LNCaP clone FGC (cell line): ENCODE data around the gene CCND2.

ENCODE experiments used
- DNase-seq: peaks from one replicate; pipeline ENCODE4 v3.0.0-alpha.2; 2011; ENCODE audit warnings: low read depth
- H3K4me3 ChIP-seq: 2 replicates; pipeline ENCODE4 v1.5.1; 2011; ENCODE audit warnings: mild to moderate bottlenecking, low read depth, low read length, control low read depth
- CTCF ChIP-seq: IDR thresholded peaks from 2 replicates; pipeline ENCODE4 v1.5.1; 2012; ENCODE audit warnings: mild to moderate bottlenecking; ENCODE audit not compliant: control insufficient read depth, insufficient read depth; ENCODE audit errors: extremely low read depth

The CCND2 gene

DNA sequence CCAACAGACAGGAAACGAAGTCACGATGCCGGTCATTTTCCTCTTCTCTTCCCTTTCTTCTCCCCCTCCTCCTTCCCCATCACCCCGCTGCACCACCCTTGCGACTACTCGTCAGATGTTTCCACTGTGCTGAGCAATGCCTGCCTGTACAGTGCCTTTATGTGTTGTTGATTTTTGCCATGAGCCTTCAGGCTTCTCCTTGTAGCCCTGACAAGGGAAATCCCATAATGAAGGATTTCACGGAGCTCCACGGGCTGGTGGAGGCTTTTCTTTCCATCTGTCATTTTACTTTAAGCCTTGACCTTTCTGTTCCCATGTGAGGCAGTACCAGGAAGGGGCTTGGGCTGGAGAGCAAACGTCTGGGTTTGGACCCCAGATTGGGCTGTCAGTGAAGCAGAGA, 28.7 kb upstream of the CCND2 start:
- no peak overlapping the region for H3K4me3 ChIP-seq
- no peak for DNase-seq
- TF ChIP-seq CTCF, result no peak

GRCh38 chr12:4245446-4245845, 28.1 kb upstream of the CCND2 start:
- DNase-seq, result no peak
- no peak for TF ChIP-seq CTCF
- H3K4me3 ChIP-seq, result no peak overlapping the region

DNA sequence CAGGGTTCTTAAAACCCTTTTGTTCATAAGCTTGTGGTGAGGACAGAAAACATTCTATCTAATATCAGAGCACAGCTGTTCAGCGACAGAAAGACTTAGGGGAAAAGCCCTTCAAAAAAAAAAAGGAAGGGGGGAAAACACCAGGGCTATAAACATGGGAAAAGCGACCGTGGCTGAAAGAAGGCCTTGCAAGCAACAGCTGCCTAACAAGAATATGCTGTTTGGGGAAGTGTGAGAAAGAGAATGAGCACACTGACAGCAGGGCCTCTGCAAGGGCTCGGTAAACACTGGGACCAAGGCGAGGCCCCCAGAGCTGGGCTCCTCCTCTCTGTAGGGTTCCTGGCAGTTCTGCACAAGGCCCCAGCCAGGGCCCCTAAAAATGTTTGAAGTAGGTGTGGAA, 27.4 kb upstream of the CCND2 start:
- no peak overlapping the region for H3K4me3 ChIP-seq
- DNase-seq, result no peak
- TF ChIP-seq CTCF, result no peak

- no peak for DNase-seq
- H3K4me3 ChIP-seq, result no peak overlapping the region
- TF ChIP-seq CTCF, result no peak
These were observed 22.9 kb upstream of the CCND2 start for GRCh38 chr12:4250691-4251090.

GRCh38 chr12:4251216-4251891, 22.2 kb upstream of the CCND2 start:
- no peak overlapping the region for H3K4me3 ChIP-seq
- TF ChIP-seq CTCF, result no peak
- no peak for DNase-seq

GRCh38 chr12:4251967-4252366, 21.6 kb upstream of the CCND2 start:
- no peak for DNase-seq
- H3K4me3 ChIP-seq, result no peak overlapping the region
- TF ChIP-seq CTCF, result no peak

GRCh38 chr12:4252601-4253000, 21.0 kb upstream of the CCND2 start:
- TF ChIP-seq CTCF, result no peak
- no peak for DNase-seq
- H3K4me3 ChIP-seq, result no peak overlapping the region
